Lower leg skin (tissue), 4 donors: ENCODE measurements around the gene FCHO2. TPM values are rescaled to one million over a fixed set of nuclear protein-coding genes. Genes with fewer than 3 reads are reported as not detected.

Experiments
- DNase-seq, 2 donors: peaks; one replicate each; pipeline ENCODE4 v3.0.0-alpha.2; 2019; ENCODE audit warnings: low spot score in 2 of 2
- H3K4me3 ChIP-seq: fragments of 200-600 bp; sonication (generic); 2 replicates; pipeline ENCODE4 v1.5.1; 2017; ENCODE audit warnings: mild to moderate bottlenecking, low read depth; ENCODE audit not compliant: poor library complexity, severe bottlenecking
- POLR2A ChIP-seq, 2 donors: fragments of 450-650 bp; IDR thresholded peaks; one replicate each; pipeline ENCODE4 v1.6.1; 2016 to 2017; ENCODE audit warnings: antibody characterized with exemption in 2 of 2, mild to moderate bottlenecking in 1 of 2, moderate library complexity in 1 of 2
- WGBS, 2 donors: methylation state at CpG; one replicate each; pipeline ENCODE4 v1.1.5; 2018; 5-methylcytosine and 5-hydroxymethylcytosine counted together
- intact Hi-C: fragments of 100-400 bp; cut with DNase I; formaldehyde crosslinking; loops from one replicate; pipeline ENCODE4 v1.15.0; 2023; ENCODE audit warnings: low total_unique reads
- total RNA-seq, 4 donors: library from RNA; depleted of rRNA; stranded (reverse); fragments of >200 nt; gene quantifications; one replicate each; pipeline ENCODE4 v1.1.0, GENCODE V29; 2016
- TF ChIP-seq, protein P1 (sequence below), 3 donors: fragments of 450-650 bp; IDR thresholded peaks; one replicate each; pipeline ENCODE4 v1.5.1; 2016; ENCODE audit warnings: antibody characterized with exemption in 3 of 3, mild to moderate bottlenecking in 3 of 3, moderate library complexity in 2 of 3

FCHO2 gene
- total RNA-seq, 4 donors from 2014 or later = 22.1 to 30.7 (median 30.1) TPM

DNA sequence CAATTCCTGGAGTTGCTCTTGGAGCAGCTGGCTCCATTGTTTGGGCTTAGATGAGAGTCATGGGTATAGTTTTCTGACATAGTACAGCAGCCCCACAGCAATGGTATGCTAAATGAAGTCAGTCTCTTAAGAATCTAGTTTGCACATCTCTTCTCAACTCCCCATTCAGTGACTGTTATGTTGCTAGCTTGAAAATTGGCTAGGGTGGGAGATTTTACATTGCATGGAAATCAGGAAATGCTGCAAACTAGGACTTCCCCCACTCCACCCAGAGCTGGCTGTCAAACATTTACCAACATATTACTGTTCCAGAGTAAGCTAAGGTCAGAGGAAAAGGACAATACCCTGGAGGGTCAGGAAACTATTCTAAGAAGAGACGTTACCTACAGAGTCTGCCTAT lies 17.6 kb upstream of the FCHO2 start:
- intact Hi-C loops = no loop called here
- no peak for TF ChIP-seq POLR2A (IDR thresholded peaks at IDR 0.05)
- 50 to 60% methylated on average over 1 of the region's 1 CpG for WGBS, 2 donors
- DNase-seq = no peak
- no peak overlapping the region for H3K4me3 ChIP-seq

GRCh38 chr5:72940082-72940481 lies 15.8 kb upstream of the FCHO2 start:
- 54 to 63% methylated on average over 4 of the region's 4 CpGs for WGBS, 2 donors
- TF ChIP-seq, protein P1, sequence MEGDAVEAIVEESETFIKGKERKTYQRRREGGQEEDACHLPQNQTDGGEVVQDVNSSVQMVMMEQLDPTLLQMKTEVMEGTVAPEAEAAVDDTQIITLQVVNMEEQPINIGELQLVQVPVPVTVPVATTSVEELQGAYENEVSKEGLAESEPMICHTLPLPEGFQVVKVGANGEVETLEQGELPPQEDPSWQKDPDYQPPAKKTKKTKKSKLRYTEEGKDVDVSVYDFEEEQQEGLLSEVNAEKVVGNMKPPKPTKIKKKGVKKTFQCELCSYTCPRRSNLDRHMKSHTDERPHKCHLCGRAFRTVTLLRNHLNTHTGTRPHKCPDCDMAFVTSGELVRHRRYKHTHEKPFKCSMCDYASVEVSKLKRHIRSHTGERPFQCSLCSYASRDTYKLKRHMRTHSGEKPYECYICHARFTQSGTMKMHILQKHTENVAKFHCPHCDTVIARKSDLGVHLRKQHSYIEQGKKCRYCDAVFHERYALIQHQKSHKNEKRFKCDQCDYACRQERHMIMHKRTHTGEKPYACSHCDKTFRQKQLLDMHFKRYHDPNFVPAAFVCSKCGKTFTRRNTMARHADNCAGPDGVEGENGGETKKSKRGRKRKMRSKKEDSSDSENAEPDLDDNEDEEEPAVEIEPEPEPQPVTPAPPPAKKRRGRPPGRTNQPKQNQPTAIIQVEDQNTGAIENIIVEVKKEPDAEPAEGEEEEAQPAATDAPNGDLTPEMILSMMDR (IDR thresholded peaks at IDR 0.05) = no peak
- TF ChIP-seq POLR2A (IDR thresholded peaks at IDR 0.05) = no peak
- DNase-seq = peak in 1 of 2 donors; percentile 37
- no peak overlapping the region for H3K4me3 ChIP-seq
- intact Hi-C loops = no loop called here

- DNase-seq = no peak
- intact Hi-C loops = no loop called here
- TF ChIP-seq, protein P1 (IDR thresholded peaks at IDR 0.05) = no peak
- TF ChIP-seq POLR2A (IDR thresholded peaks at IDR 0.05) = no peak
- no peak overlapping the region for H3K4me3 ChIP-seq
These were observed 12.5 kb upstream of the FCHO2 start for GRCh38 chr5:72943307-72943706.

DNA sequence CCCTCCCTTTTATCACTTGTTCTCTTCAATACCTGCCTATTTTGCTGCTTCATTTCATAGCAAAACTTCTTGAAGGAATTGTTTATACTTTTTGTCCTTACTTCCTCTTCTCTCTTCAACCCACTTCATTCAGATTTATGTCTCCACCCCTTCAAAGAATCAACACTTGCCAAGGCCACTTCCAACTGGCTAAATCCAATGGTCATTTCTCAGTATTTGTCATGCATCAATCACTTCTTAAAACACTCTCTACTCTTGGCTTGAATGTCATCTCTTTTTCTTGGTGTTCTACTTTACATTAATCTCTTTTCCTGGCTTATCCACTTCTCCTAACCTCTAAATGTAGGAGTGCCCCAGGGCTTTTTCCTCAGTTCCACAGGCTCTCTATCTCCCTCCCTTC lies 8.3 kb upstream of the FCHO2 start:
- no peak for DNase-seq
- intact Hi-C loops = no loop called here
- no peak overlapping the region for H3K4me3 ChIP-seq
- TF ChIP-seq, protein P1 (IDR thresholded peaks at IDR 0.05) = no peak
- TF ChIP-seq POLR2A (IDR thresholded peaks at IDR 0.05) = no peak

- DNase-seq = no peak
- no peak overlapping the region for H3K4me3 ChIP-seq
- TF ChIP-seq, protein P1 (IDR thresholded peaks at IDR 0.05) = no peak
- TF ChIP-seq POLR2A (IDR thresholded peaks at IDR 0.05) = no peak
- intact Hi-C loops = no loop called here
These were observed 6.4 kb upstream of the FCHO2 start for GRCh38 chr5:72949481-72949880.

GRCh38 chr5:72951671-72952468 lies 4.0 kb upstream of the FCHO2 start:
- intact Hi-C loops = no loop called here
- H3K4me3 ChIP-seq = no peak overlapping the region
- no peak for DNase-seq
- TF ChIP-seq, protein P1 (IDR thresholded peaks at IDR 0.05) = no peak
- TF ChIP-seq POLR2A (IDR thresholded peaks at IDR 0.05) = no peak
- 66 to 70% methylated on average over 7 of the region's 7 CpGs for WGBS, 2 donors
